ENCODE measurements around the gene SMIM24.
"Not testable (repeated sequence)": the region's sequence is repeated elsewhere in the genome, so short reads cannot be mapped to it uniquely, and the experiment has no call there.

Gene SMIM24

DNA sequence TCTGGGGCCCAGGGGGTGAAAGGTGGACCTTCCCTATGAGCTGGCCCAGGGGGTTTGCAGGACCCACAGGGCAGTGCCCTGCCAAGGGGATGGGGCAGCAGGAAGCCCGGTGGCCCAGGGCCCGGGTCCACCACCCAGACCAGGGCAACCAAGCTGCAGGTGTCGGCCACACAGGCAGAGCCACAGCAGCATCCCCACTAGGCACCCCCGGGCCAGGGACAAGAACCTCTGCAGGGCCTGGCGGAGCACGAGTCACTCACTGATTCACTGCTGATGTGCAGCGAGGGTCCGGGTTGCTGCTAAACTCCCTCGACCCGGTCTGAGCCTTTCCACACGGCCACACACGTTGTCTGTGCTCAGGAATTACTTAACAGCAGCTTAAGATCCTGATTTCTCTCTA, 34.6 kb upstream of the SMIM24 start:
- peaks cover 0 to 2% of the 10 kb centered on the region in 2 donors for H3K4me1 ChIP-seq (ENCODE audit: control insufficient read depth in 2 of 2, insufficient read depth in 2 of 2, low read length in 2 of 2)
- H3K4me3 ChIP-seq (ENCODE audit: low read length in 2 of 2) = no peak overlapping the region
- no peak overlapping the region for H3K9ac ChIP-seq (ENCODE audit: low read depth in 1 of 2, low read length in 2 of 2)
- H3K27ac ChIP-seq (ENCODE audit: low read depth in 2 of 2, low read length in 2 of 2) = no peak overlapping the region
- peaks cover 5 to 12% of the 10 kb centered on the region in 2 donors for H3K36me3 ChIP-seq (ENCODE audit: control insufficient read depth in 2 of 2, insufficient read depth in 2 of 2, low read length in 2 of 2)
- no peaks in the 10 kb centered on the region for H3K27me3 ChIP-seq (ENCODE audit: control insufficient read depth in 2 of 2, insufficient read depth in 2 of 2, low read length in 2 of 2)
- no peaks in the 10 kb centered on the region for H3K9me3 ChIP-seq (ENCODE audit: control insufficient read depth in 2 of 2, low read length in 2 of 2)

DNA sequence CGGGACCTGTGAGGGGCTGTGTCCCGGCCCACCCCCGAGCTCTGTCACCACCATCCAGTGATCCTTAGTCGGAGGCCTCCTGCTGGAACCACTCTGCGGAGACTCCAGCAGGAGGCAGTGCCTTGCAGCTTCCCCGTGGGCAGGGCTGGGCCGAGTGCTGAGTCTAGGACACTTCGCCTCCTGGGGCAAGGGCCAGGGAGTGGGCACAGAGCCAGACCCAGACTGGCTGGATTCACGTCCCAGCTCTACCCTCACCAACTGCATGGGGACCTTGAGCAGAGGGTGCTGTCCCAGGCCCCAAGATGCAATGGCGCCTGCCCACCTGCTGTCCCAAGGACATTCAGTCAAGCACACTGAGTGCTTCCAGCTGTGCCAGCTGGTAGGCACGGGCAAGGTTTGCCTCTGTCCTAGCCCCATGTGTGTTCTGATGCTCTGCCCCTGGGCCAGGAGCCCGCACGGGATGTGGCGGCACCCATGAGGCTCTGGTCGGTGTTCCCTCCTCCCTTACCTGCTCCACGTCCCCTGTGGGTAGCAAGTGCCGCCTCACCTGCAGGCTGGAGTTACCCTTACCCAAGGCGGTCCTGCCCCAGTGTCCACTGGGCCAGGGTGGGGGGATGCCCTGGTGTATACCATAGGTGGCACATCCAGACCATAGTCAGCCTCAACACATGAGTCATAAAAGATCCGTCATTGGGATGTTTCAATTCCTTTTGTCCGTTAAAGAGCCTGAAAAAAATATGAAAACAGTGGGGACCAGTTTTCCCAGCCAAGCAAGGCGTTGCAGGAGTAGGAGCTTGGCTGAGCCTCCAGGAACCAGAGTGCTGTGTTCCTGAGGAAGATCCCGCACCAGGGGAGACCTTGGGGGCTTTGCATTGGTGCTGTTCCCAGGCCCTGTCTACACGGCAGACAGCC, 33.2 kb upstream of the SMIM24 start:
- no peak overlapping the region for H3K9ac ChIP-seq (ENCODE audit: low read depth in 1 of 2, low read length in 2 of 2)
- H3K4me1 ChIP-seq (ENCODE audit: control insufficient read depth in 2 of 2, insufficient read depth in 2 of 2, low read length in 2 of 2) = peaks cover 0 to 2% of the 10 kb centered on the region in 2 donors
- H3K27ac ChIP-seq (ENCODE audit: low read depth in 2 of 2, low read length in 2 of 2) = no peak overlapping the region
- H3K27me3 ChIP-seq (ENCODE audit: control insufficient read depth in 2 of 2, insufficient read depth in 2 of 2, low read length in 2 of 2) = no peaks in the 10 kb centered on the region
- no peaks in the 10 kb centered on the region for H3K9me3 ChIP-seq (ENCODE audit: control insufficient read depth in 2 of 2, low read length in 2 of 2)
- no peak overlapping the region for H3K4me3 ChIP-seq (ENCODE audit: low read length in 2 of 2)
- H3K36me3 ChIP-seq (ENCODE audit: control insufficient read depth in 2 of 2, insufficient read depth in 2 of 2, low read length in 2 of 2) = peaks cover 0 to 11% of the 10 kb centered on the region in 2 donors

DNA sequence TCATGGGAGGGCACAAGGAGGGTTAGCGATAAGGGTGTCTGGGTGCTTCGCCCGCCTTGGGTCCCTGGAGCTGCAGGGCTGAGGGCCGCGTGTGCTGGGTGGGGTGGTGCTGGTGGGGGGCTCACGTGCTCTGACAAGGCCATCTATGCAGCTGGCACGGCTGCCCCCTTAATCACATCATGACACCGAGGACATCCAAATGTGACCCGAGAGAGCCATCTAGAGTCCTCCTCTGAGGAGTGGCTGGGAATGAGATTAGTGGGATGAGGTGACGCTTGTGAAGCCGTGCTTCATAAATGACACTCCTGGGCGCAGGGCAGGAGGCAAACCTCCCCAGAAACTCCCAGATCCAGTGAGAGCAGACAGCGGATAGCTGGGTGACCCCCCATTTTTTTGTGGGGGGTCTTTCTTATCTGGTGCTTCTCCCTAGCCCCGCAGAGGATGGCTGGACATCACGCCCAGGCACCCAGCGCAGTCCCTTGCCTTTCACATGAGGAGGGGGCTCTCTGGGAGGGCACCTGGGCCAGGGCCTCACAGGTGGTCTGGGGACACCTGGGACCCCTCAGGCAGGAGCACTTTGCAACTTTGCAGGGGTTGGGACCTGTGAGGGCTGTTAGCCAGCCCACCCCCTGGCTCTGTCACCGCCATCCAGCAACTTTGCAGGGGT, 32.4 kb upstream of the SMIM24 start:
- Histone ChIP-seq H3K4me1 (ENCODE audit: control insufficient read depth in 2 of 2, insufficient read depth in 2 of 2, low read length in 2 of 2) (peaks cover 0 to 3% of the 10 kb centered on the region in 2 donors), H3K9ac (ENCODE audit: low read depth in 1 of 2, low read length in 2 of 2) (no peak overlapping the region), H3K27ac (ENCODE audit: low read depth in 2 of 2, low read length in 2 of 2) (no peak overlapping the region), H3K27me3 (ENCODE audit: control insufficient read depth in 2 of 2, insufficient read depth in 2 of 2, low read length in 2 of 2) (no peaks in the 10 kb centered on the region), H3K36me3 (ENCODE audit: control insufficient read depth in 2 of 2, insufficient read depth in 2 of 2, low read length in 2 of 2) (peaks cover 0 to 9% of the 10 kb centered on the region in 2 donors), H3K4me3 (ENCODE audit: low read length in 2 of 2) (no peak overlapping the region), H3K9me3 (ENCODE audit: control insufficient read depth in 2 of 2, low read length in 2 of 2) (no peaks in the 10 kb centered on the region)

DNA sequence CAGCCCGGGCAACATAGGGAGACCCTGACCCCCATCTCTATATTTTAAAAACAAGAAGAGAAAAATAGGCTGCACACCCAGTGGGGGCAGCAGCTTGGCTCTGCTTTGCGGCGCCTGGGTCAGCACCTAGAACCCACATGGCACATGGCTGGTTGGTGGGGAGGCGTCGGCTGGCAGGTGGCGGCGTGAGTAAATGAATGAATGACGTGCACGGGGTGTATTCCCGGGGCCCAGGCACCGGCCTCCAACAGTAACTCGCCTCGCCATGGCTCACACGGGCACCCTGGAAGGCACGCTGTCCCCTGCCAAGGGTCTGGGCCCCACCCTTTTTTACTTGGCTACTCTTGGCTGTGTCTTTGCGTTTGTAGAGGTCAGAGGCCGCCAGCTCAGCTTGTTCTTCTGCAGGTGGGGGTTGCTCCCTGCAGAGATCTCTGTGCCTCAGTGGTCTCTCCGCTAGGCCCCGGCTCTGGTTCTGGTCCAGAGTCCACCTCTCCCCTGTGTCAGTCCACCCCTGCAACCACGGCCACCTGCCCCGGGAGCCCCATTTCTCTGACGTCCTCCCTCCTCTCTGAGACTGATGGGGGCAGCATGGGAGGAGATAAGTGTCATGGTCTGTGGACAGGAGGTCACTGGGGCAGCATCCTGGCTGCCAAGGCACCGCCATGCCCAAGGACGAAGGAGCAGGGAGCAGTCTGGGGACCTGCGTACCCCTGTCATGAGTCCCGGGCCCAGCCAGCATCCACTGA, 31.4 kb upstream of the SMIM24 start:
- Histone ChIP-seq H3K36me3 (ENCODE audit: control insufficient read depth in 2 of 2, insufficient read depth in 2 of 2, low read length in 2 of 2) (peaks cover 0 to 9% of the 10 kb centered on the region in 2 donors), H3K9ac (ENCODE audit: low read depth in 1 of 2, low read length in 2 of 2) (no peak overlapping the region)

DNA sequence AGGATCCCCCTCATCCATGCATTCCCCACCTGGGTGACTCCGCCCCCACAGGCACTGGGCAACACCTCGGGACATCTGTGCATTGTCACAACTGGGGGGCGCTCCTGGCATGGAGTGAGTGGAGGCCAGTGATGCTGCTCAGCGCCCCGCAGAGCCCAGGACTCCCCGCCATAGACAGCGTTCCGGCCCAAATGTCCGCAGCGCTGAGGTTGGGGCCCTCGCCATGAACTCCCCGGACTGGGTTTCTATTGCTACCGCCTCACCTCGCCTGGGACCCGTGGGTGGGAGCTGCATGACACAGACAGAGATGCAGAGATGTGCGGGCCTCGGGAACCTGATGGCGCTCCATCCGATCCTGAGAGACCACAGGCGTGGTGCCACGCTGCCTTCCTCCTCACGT, 30.4 kb upstream of the SMIM24 start:
- H3K9me3 ChIP-seq (ENCODE audit: control insufficient read depth in 2 of 2, low read length in 2 of 2) = no peaks in the 10 kb centered on the region
- H3K9ac ChIP-seq (ENCODE audit: low read depth in 1 of 2, low read length in 2 of 2) = no peak overlapping the region
- H3K27ac ChIP-seq (ENCODE audit: low read depth in 2 of 2, low read length in 2 of 2) = no peak overlapping the region
- H3K4me1 ChIP-seq (ENCODE audit: control insufficient read depth in 2 of 2, insufficient read depth in 2 of 2, low read length in 2 of 2) = peaks cover 6 to 7% of the 10 kb centered on the region in 2 donors
- no peaks in the 10 kb centered on the region for H3K27me3 ChIP-seq (ENCODE audit: control insufficient read depth in 2 of 2, insufficient read depth in 2 of 2, low read length in 2 of 2)
- no peak overlapping the region for H3K4me3 ChIP-seq (ENCODE audit: low read length in 2 of 2)
- peaks cover 0 to 9% of the 10 kb centered on the region in 2 donors for H3K36me3 ChIP-seq (ENCODE audit: control insufficient read depth in 2 of 2, insufficient read depth in 2 of 2, low read length in 2 of 2)

More for the DNA sequence above, 31.4 kb upstream of the SMIM24 start:
- Histone ChIP-seq H3K4me1 (ENCODE audit: control insufficient read depth in 2 of 2, insufficient read depth in 2 of 2, low read length in 2 of 2) (peaks cover 5 to 9% of the 10 kb centered on the region in 2 donors), H3K27ac (ENCODE audit: low read depth in 2 of 2, low read length in 2 of 2) (no peak overlapping the region), H3K27me3 (ENCODE audit: control insufficient read depth in 2 of 2, insufficient read depth in 2 of 2, low read length in 2 of 2) (no peaks in the 10 kb centered on the region), H3K4me3 (ENCODE audit: low read length in 2 of 2) (no peak overlapping the region), H3K9me3 (ENCODE audit: control insufficient read depth in 2 of 2, low read length in 2 of 2) (no peaks in the 10 kb centered on the region)

DNA sequence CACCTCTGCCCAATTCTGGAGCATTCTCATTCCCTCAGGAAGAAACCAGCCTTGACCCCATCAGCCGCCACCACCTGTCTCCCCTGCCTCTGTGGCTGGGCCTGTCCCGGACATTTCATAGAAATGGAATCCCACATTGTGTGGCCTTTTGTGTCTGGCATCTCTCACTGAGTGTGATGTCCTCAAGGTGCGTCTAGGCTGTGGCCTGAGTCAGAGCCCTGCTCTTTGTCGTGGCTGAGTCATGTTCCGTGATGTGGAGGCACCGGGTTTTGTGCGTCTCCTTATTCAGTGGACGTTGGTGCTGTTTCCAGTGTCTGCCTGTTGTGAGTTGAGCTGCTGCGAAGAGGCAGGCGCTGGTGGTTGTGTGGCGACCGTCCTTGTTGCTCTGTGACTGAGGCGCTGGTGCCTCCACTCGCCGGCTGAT, 29.3 kb upstream of the SMIM24 start:
- H3K27me3 ChIP-seq (ENCODE audit: control insufficient read depth in 2 of 2, insufficient read depth in 2 of 2, low read length in 2 of 2) = no peaks in the 10 kb centered on the region
- no peak overlapping the region for H3K27ac ChIP-seq (ENCODE audit: low read depth in 2 of 2, low read length in 2 of 2)
- H3K9me3 ChIP-seq (ENCODE audit: control insufficient read depth in 2 of 2, low read length in 2 of 2) = no peaks in the 10 kb centered on the region
- H3K4me3 ChIP-seq (ENCODE audit: low read length in 2 of 2) = no peak overlapping the region
- H3K9ac ChIP-seq (ENCODE audit: low read depth in 1 of 2, low read length in 2 of 2) = no peak overlapping the region
- peaks cover 0 to 9% of the 10 kb centered on the region in 2 donors for H3K36me3 ChIP-seq (ENCODE audit: control insufficient read depth in 2 of 2, insufficient read depth in 2 of 2, low read length in 2 of 2)
- H3K4me1 ChIP-seq (ENCODE audit: control insufficient read depth in 2 of 2, insufficient read depth in 2 of 2, low read length in 2 of 2) = peaks cover 7 to 11% of the 10 kb centered on the region in 2 donors

DNA sequence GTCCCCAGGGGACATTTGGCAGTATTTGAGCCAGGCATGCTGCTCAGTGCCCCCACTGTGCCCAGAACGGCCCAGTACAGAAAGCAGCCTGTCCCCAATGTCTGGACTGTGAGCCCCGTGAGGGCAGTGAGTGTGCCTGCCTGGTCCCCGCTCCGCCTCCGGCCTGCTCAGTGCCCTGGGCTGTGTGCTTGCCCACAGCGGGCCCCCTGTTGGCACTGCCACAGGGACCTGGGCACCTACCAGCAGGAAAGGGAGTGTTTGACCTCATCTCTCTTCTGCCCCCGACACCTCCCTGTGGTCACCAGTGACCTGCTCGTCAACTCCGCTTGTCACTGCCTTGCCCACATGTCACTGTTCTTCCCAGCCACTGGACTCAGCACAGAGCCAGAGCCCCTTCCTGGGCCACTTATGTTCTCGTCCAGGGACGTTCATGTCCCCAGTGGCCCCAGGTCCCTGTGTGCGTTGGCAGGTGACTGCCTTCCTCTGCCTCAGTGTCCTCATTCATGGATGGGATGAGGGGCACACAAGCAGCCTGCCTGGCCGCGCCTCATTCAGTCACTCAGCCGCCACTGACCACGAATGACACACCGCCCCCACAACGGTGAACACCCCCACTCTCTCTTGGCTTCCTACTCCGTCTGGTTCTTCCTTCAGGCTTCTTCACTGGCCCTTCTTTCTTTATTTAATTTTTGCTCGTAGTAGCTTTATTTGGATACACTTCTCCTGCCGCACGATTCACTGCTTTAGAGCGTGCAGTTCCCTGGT, 28.6 kb upstream of the SMIM24 start:
- Histone ChIP-seq H3K9ac (ENCODE audit: low read depth in 1 of 2, low read length in 2 of 2) (no peak overlapping the region), H3K9me3 (ENCODE audit: control insufficient read depth in 2 of 2, low read length in 2 of 2) (no peaks in the 10 kb centered on the region), H3K27me3 (ENCODE audit: control insufficient read depth in 2 of 2, insufficient read depth in 2 of 2, low read length in 2 of 2) (no peaks in the 10 kb centered on the region), H3K27ac (ENCODE audit: low read depth in 2 of 2, low read length in 2 of 2) (no peak overlapping the region), H3K36me3 (ENCODE audit: control insufficient read depth in 2 of 2, insufficient read depth in 2 of 2, low read length in 2 of 2) (peaks cover 0 to 9% of the 10 kb centered on the region in 2 donors), H3K4me1 (ENCODE audit: control insufficient read depth in 2 of 2, insufficient read depth in 2 of 2, low read length in 2 of 2) (peaks cover 7 to 11% of the 10 kb centered on the region in 2 donors), H3K4me3 (ENCODE audit: low read length in 2 of 2) (no peak overlapping the region)

DNA sequence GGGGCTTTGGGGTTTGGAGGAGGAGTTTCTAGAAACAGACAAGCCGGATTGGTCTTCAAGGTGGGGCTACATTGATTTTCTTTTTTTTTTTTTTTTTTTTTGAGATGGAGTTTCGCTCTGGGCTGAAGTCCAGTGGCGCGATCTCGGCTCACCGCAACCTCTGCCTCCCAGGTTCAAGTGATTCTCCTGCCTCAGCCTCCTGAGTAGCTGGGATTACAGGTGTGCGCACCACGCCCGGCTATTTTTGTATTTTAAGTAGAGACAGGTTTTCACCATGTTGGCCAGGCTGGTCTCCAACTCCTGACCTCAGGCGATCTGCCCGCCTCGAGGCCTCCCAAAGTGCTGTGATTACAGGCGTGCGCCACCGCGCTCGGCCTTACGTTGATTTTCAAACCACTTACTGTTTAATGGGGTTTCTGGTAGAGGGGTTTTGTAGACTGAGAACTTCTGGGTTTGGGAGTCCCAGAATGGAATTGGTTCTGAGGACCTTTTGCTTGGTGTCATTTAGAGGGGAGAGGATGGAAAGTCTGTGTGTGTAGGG, 27.9 kb upstream of the SMIM24 start:
- not testable (repeated sequence) for H3K27ac ChIP-seq (ENCODE audit: low read depth in 2 of 2, low read length in 2 of 2); H3K9ac ChIP-seq (ENCODE audit: low read depth in 1 of 2, low read length in 2 of 2); H3K4me3 ChIP-seq (ENCODE audit: low read length in 2 of 2); H3K9me3 ChIP-seq (ENCODE audit: control insufficient read depth in 2 of 2, low read length in 2 of 2); H3K36me3 ChIP-seq (ENCODE audit: control insufficient read depth in 2 of 2, insufficient read depth in 2 of 2, low read length in 2 of 2); H3K27me3 ChIP-seq (ENCODE audit: control insufficient read depth in 2 of 2, insufficient read depth in 2 of 2, low read length in 2 of 2)
- H3K4me1 ChIP-seq (ENCODE audit: control insufficient read depth in 2 of 2, insufficient read depth in 2 of 2, low read length in 2 of 2) = peaks cover 7 to 11% of the 10 kb centered on the region in 2 donors

DNA sequence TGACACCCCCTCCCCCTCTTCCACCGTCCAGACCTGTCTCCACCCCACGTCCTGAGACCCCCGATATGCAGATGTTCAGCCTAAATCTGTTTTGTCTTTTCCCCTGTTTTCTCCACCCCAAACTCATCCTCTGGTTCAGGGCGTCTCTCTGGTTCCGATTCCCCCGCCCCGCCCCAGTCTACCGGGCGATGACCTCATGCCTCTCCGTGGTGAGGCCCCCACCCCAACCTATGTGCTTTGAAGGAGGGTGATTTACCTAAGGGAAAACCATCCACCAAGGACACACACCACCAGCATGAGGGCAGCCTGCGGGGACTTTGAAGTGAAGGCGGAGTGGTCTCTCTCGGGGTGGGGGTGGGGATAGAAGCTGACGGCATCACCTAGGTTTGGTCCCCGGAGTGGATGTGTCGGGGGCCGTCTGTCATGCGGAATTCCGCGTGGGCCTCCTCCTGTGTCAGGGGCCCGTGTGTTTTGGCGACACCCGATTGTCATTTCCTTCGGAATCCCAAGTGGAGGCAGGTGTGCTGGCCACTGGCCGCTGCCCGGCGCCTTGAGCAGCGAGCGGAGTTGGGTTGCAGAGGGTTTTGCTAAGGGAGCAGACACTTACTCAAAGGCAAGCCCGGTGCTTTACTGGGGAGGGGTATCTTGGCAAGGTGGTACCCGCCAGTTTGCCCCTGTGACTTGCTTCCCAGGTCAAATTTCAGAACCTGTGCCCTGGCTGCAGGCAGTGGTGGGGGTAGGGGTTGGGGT, 27.2 kb upstream of the SMIM24 start:
- peaks cover 0 to 9% of the 10 kb centered on the region in 2 donors for H3K36me3 ChIP-seq (ENCODE audit: control insufficient read depth in 2 of 2, insufficient read depth in 2 of 2, low read length in 2 of 2)
- H3K27ac ChIP-seq (ENCODE audit: low read depth in 2 of 2, low read length in 2 of 2) = no peak overlapping the region
- peaks cover 7 to 11% of the 10 kb centered on the region in 2 donors for H3K4me1 ChIP-seq (ENCODE audit: control insufficient read depth in 2 of 2, insufficient read depth in 2 of 2, low read length in 2 of 2)
- no peaks in the 10 kb centered on the region for H3K9me3 ChIP-seq (ENCODE audit: control insufficient read depth in 2 of 2, low read length in 2 of 2)
- H3K4me3 ChIP-seq (ENCODE audit: low read length in 2 of 2) = peak overlapping the region; percentile 81 to 83
- H3K9ac ChIP-seq (ENCODE audit: low read depth in 1 of 2, low read length in 2 of 2) = peak overlapping the region; percentile 47 to 88
- no peaks in the 10 kb centered on the region for H3K27me3 ChIP-seq (ENCODE audit: control insufficient read depth in 2 of 2, insufficient read depth in 2 of 2, low read length in 2 of 2)

Data from mucosa of rectum (tissue), 2 donors.